Testis (tissue), 3 donors: ENCODE data around the gene ELMOD3. TPM values are rescaled to one million over a fixed set of nuclear protein-coding genes. Genes with fewer than 3 reads are reported as not detected.
"Not testable (repeated sequence)": the region's sequence is repeated elsewhere in the genome, so short reads cannot be mapped to it uniquely, and the experiment has no call there.

ENCODE experiments used
- DNase-seq: peaks from one replicate; pipeline ENCODE4 v3.0.0-alpha.2; 2019
- H3K27ac ChIP-seq, 2 donors: fragments of 200-600 bp; sonication (generic); one replicate each; pipeline ENCODE4 v1.5.1; 2019
- H3K27me3 ChIP-seq: fragments of 200-600 bp; sonication (generic); one replicate; pipeline ENCODE4 v1.5.1; 2019
- H3K36me3 ChIP-seq: fragments of 200-600 bp; sonication (generic); one replicate; pipeline ENCODE4 v1.5.1; 2017; ENCODE audit warnings: low read depth; ENCODE audit errors: missing control alignments
- H3K4me1 ChIP-seq: fragments of 200-600 bp; sonication (generic); one replicate; pipeline ENCODE4 v1.5.1; 2019
- H3K4me3 ChIP-seq, 2 donors: fragments of 200-600 bp; sonication (generic); one replicate each; pipeline ENCODE4 v1.5.1; 2017 to 2019
- H3K9me3 ChIP-seq: fragments of 200-600 bp; sonication (generic); one replicate; pipeline ENCODE4 v1.5.1; 2017
- CTCF ChIP-seq, 3 experiments: fragments of 450-650 bp in 2 of 3; fragments of 200-600 bp in 1 of 3; sonication (generic) in 1 of 3; IDR thresholded peaks; one replicate each; pipeline ENCODE4 v1.5.1; 2016 to 2019; ENCODE audit warnings: antibody characterized with exemption in 3 of 3, mild to moderate bottlenecking in 2 of 3, moderate library complexity in 1 of 3
- POLR2A ChIP-seq: fragments of 450-650 bp; IDR thresholded peaks from one replicate; pipeline ENCODE4 v1.6.1; 2017; ENCODE audit warnings: antibody characterized with exemption, mild to moderate bottlenecking, moderate library complexity
- WGBS, 2 donors: methylation state at CpG; one replicate each; pipeline ENCODE4 v1.1.5; 2018; 5-methylcytosine and 5-hydroxymethylcytosine counted together
- intact Hi-C: fragments of 100-400 bp; cut with DNase I; formaldehyde crosslinking; loops from one replicate; pipeline ENCODE4 v1.15.1; 2023; ENCODE audit warnings: low total_unique reads
- polyA plus RNA-seq: library from polyadenylated mRNA; stranded (reverse); fragments of 350-450 nt; fragmentation: Illumina TruSeq; extraction: RNeasy Lipid Tissue Mini Kit (QIAGEN cat#74804); gene quantifications from one replicate; pipeline ENCODE4 v1.2.3, GENCODE V29; 2014; ENCODE audit warnings: low read depth, low replicate concordance; ENCODE audit not compliant: insufficient read depth
- total RNA-seq, 2 donors: library from RNA; depleted of rRNA; stranded (reverse); fragments of >200 nt; gene quantifications; one replicate each; pipeline ENCODE4 v1.2.3, GENCODE V29; 2016

The ELMOD3 gene
- total and polyA plus RNA-seq, 3 donors from 2014 or later: 26.2 to 51.6 (median 38.4) TPM

GRCh38 chr2:85357736-85358135, 3.2 kb downstream of the ELMOD3 start:
- no peak for DNase-seq
- TF ChIP-seq POLR2A (no peak), CTCF (IDR thresholded peaks at IDR 0.05) (no peak)
- 88 to 90% methylated on average over 3 of the region's 3 CpGs for WGBS, 2 donors
- H3K36me3 ChIP-seq: no peaks in the 10 kb centered on the region
- peaks cover 9% of the 10 kb centered on the region for H3K4me1 ChIP-seq
- no peaks in the 10 kb centered on the region for H3K9me3 ChIP-seq
- H3K27ac ChIP-seq: no peak overlapping the region
- intact Hi-C loops: no loop called here
- H3K4me3 ChIP-seq: no peak overlapping the region
- no peaks in the 10 kb centered on the region for H3K27me3 ChIP-seq

- H3K27me3 ChIP-seq, H3K27ac ChIP-seq, H3K36me3 ChIP-seq, H3K9me3 ChIP-seq, H3K4me1 ChIP-seq, H3K4me3 ChIP-seq, DNase-seq, intact Hi-C loops: not testable (repeated sequence)
- WGBS, 2 donors: 91 to 93% methylated on average over 5 of the region's 5 CpGs
Measured at GRCh38 chr2:85362653-85363387, 8.3 kb downstream of the ELMOD3 start.

DNA sequence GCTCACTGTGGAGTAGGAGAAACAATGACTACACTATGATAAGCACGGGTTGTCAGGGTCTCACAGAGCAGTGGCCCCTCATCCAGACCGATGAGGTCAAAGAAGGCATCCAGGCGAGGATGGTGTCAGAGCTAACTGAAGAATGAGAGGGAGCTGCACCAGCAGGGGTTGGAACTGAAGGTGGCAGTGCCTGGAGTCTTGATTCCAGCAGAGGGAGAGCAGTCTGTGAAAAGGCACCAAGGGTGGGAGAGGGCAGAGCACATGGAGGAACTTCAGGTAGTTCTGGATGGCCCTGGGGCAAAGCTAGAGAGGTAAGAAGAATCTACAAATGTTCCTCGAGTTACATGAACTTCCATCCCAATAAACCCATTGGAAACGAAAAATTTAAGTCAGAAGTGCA, 12.6 kb downstream of the ELMOD3 start:
- no peak for DNase-seq
- TF ChIP-seq CTCF (IDR thresholded peaks at IDR 0.05) (no peak), POLR2A (no peak)
- Histone ChIP-seq H3K27ac (no peak overlapping the region), H3K36me3 (no peaks in the 10 kb centered on the region), H3K4me3 (no peak overlapping the region), H3K4me1 (no peaks in the 10 kb centered on the region), H3K27me3 (no peaks in the 10 kb centered on the region), H3K9me3 (no peaks in the 10 kb centered on the region)
- intact Hi-C loops: no loop called here
- 83 to 88% methylated on average over 5 of the region's 5 CpGs for WGBS, 2 donors

DNA sequence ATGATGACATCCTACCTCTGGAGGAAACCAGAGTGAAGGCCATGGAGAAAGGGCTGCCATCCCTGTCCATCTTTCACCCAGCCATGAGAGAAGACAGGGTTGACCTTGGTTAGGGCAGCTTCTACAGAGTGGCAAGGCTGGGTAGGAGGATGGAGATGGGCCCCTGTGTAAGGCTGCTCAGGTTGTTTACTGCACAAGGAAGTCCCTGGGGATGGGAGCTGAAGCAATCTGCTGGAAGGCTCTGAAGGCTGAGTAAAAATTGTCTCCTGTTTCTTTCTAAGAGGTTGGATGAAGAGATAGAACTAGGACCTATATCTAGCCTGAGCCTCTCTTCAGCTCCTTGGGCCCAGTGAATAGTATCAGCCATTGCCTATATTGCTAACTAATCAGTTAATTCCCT, 14.4 kb downstream of the ELMOD3 start:
- no peak for TF ChIP-seq CTCF (IDR thresholded peaks at IDR 0.05)
- no peak for TF ChIP-seq POLR2A
- Histone ChIP-seq H3K9me3 (no peaks in the 10 kb centered on the region), H3K4me1 (no peaks in the 10 kb centered on the region), H3K27me3 (no peaks in the 10 kb centered on the region), H3K4me3 (no peak overlapping the region), H3K36me3 (no peaks in the 10 kb centered on the region), H3K27ac (no peak overlapping the region)
- no peak for DNase-seq
- intact Hi-C loops: no loop called here

- Histone ChIP-seq H3K27me3 (no peaks in the 10 kb centered on the region), H3K4me1 (no peaks in the 10 kb centered on the region), H3K36me3 (no peaks in the 10 kb centered on the region), H3K9me3 (no peaks in the 10 kb centered on the region), H3K27ac (no peak overlapping the region), H3K4me3 (no peak overlapping the region)
- intact Hi-C loops: no loop called here
- TF ChIP-seq POLR2A (no peak), CTCF (IDR thresholded peaks at IDR 0.05) (no peak)
- no peak for DNase-seq
- WGBS, 2 donors: 71 to 83% methylated on average over 5 of the region's 5 CpGs
Measured at GRCh38 chr2:85369500-85369899, 14.9 kb downstream of the ELMOD3 start.
